ENCODE data around the gene TSPYL2. TPM values are rescaled to one million over a fixed set of nuclear protein-coding genes. Genes with fewer than 3 reads are reported as not detected.

The TSPYL2 gene
- total RNA-seq, 1 donor from 2014 or later, result 8.7 TPM

GRCh38 chrX:53082773-53083616, 828 bp downstream of the TSPYL2 start:
- H3K36me3 ChIP-seq (ENCODE audit: control insufficient read depth, insufficient read depth, low read length), result no peaks in the 10 kb centered on the region
- DNase-seq (ENCODE audit: low read depth), result no peak
- peak overlapping the region; percentile 59 for H3K4me3 ChIP-seq (ENCODE audit: low read depth, low read length)
- FAIRE-seq, result no peak
- TF ChIP-seq, protein P1, sequence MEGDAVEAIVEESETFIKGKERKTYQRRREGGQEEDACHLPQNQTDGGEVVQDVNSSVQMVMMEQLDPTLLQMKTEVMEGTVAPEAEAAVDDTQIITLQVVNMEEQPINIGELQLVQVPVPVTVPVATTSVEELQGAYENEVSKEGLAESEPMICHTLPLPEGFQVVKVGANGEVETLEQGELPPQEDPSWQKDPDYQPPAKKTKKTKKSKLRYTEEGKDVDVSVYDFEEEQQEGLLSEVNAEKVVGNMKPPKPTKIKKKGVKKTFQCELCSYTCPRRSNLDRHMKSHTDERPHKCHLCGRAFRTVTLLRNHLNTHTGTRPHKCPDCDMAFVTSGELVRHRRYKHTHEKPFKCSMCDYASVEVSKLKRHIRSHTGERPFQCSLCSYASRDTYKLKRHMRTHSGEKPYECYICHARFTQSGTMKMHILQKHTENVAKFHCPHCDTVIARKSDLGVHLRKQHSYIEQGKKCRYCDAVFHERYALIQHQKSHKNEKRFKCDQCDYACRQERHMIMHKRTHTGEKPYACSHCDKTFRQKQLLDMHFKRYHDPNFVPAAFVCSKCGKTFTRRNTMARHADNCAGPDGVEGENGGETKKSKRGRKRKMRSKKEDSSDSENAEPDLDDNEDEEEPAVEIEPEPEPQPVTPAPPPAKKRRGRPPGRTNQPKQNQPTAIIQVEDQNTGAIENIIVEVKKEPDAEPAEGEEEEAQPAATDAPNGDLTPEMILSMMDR (IDR thresholded peaks at IDR 0.05; ENCODE audit: insufficient read depth, low read length, severe bottlenecking), result no peak
- H3K27me3 ChIP-seq (ENCODE audit: control insufficient read depth, insufficient read depth, low read length), result no peaks in the 10 kb centered on the region

DNA sequence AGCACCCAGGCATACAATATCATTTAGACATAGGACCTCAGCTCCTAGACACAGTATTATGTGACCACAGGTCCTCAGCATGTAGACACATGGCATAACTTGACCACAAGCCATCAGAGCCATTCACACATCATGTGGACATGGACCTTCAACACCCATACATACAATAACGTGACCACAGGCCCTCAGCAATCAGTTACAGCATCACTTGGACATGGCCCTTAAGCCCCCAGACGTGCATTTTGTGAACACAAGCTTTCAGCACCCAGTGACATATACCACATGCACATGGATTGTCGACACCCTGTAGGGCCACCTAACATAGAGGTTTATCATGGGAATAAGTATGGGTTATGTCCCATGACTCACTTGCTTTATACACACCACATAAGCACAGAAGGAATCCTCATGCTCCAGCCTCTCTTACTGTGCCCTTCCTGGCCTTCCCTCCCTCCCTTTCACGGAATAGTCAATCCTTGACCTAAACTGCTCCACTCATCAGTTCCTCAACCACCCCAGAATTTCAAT, 1.9 kb downstream of the TSPYL2 start:
- no peaks in the 10 kb centered on the region for H3K27me3 ChIP-seq (ENCODE audit: control insufficient read depth, insufficient read depth, low read length)
- no peak overlapping the region for H3K4me3 ChIP-seq (ENCODE audit: low read depth, low read length)
- FAIRE-seq (peak; percentile 68), DNase-seq (ENCODE audit: low read depth) (no peak)
- H3K36me3 ChIP-seq (ENCODE audit: control insufficient read depth, insufficient read depth, low read length), result no peaks in the 10 kb centered on the region
- TF ChIP-seq, protein P1 (IDR thresholded peaks at IDR 0.05; ENCODE audit: insufficient read depth, low read length, severe bottlenecking), result no peak

DNA sequence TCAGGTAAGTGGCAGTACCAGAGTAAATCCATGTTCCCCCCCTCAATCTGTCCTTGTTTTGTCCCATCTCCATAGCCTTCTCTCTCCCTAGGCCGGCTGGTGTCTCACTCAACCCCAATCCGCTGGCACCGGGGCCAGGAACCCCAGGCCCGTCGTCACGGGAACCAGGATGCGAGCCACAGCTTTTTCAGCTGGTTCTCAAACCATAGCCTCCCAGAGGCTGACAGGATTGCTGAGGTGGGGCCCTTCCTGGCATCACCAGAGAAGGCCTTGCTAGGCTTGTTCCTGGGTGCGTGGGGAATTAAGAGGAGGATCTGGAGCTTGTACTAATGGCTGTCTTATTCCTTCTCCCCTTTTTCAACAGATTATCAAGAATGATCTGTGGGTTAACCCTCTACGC, 2.7 kb downstream of the TSPYL2 start:
- H3K36me3 ChIP-seq (ENCODE audit: control insufficient read depth, insufficient read depth, low read length), result no peaks in the 10 kb centered on the region
- H3K27me3 ChIP-seq (ENCODE audit: control insufficient read depth, insufficient read depth, low read length), result no peaks in the 10 kb centered on the region
- FAIRE-seq (no peak), DNase-seq (ENCODE audit: low read depth) (no peak)
- no peak overlapping the region for H3K4me3 ChIP-seq (ENCODE audit: low read depth, low read length)
- TF ChIP-seq, protein P1 (IDR thresholded peaks at IDR 0.05; ENCODE audit: insufficient read depth, low read length, severe bottlenecking), result no peak

DNA sequence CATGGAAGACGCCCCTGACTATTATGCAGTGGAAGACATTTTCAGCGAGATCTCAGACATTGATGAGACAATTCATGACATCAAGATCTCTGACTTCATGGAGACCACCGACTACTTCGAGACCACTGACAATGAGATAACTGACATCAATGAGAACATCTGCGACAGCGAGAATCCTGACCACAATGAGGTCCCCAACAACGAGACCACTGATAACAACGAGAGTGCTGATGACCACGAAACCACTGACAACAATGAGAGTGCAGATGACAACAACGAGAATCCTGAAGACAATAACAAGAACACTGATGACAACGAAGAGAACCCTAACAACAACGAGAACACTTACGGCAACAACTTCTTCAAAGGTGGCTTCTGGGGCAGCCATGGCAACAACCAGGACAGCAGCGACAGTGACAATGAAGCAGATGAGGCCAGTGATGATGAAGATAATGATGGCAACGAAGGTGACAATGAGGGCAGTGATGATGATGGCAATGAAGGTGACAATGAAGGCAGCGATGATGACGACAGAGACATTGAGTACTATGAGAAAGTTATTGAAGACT, 3.6 kb downstream of the TSPYL2 start:
- peak; percentile 86 for FAIRE-seq
- no peak for DNase-seq (ENCODE audit: low read depth)
- H3K4me3 ChIP-seq (ENCODE audit: low read depth, low read length), result no peak overlapping the region
- TF ChIP-seq, protein P1 (IDR thresholded peaks at IDR 0.05; ENCODE audit: insufficient read depth, low read length, severe bottlenecking), result no peak
- H3K27me3 ChIP-seq (ENCODE audit: control insufficient read depth, insufficient read depth, low read length), result no peaks in the 10 kb centered on the region
- H3K36me3 ChIP-seq (ENCODE audit: control insufficient read depth, insufficient read depth, low read length), result no peaks in the 10 kb centered on the region

- FAIRE-seq (no peak), DNase-seq (ENCODE audit: low read depth) (no peak)
- TF ChIP-seq, protein P1 (IDR thresholded peaks at IDR 0.05; ENCODE audit: insufficient read depth, low read length, severe bottlenecking), result no peak
- Histone ChIP-seq H3K27me3 (ENCODE audit: control insufficient read depth, insufficient read depth, low read length) (no peaks in the 10 kb centered on the region), H3K36me3 (ENCODE audit: control insufficient read depth, insufficient read depth, low read length) (no peaks in the 10 kb centered on the region), H3K4me3 (ENCODE audit: low read depth, low read length) (no peak overlapping the region)
Observed at GRCh38 chrX:53086464-53086863, 4.3 kb downstream of the TSPYL2 start.

Measured in bronchial epithelial cell (primary cell).